GM18505 (cell line): Measurements from ENCODE around the gene KAZN.

Source experiments
- ATAC-seq: cut with Tn5 transposase; IDR thresholded peaks from one replicate; pipeline ENCODE4 v1.9.1; 2021; ENCODE audit not compliant: unreplicated experiment
- POLR2A ChIP-seq: IDR thresholded peaks from 4 replicates; pipeline ENCODE4 v1.6.1; 2011; ENCODE audit warnings: borderline replicate concordance; ENCODE audit not compliant: insufficient read depth, insufficient read length; ENCODE audit errors: extremely low read depth

The KAZN gene

GRCh38 chr1:14666962-14667650, 68.6 kb downstream of the KAZN start:
- ATAC-seq, result no peak
- no peak for TF ChIP-seq POLR2A

GRCh38 chr1:14667651-14667984, 69.1 kb downstream of the KAZN start:
- ATAC-seq, result no peak
- TF ChIP-seq POLR2A, result no peak

- TF ChIP-seq POLR2A, result no peak
- no peak for ATAC-seq
These were observed 70.1 kb downstream of the KAZN start for GRCh38 chr1:14668538-14668937.

GRCh38 chr1:14672005-14672404, 73.5 kb downstream of the KAZN start:
- TF ChIP-seq POLR2A, result no peak
- no peak for ATAC-seq

DNA sequence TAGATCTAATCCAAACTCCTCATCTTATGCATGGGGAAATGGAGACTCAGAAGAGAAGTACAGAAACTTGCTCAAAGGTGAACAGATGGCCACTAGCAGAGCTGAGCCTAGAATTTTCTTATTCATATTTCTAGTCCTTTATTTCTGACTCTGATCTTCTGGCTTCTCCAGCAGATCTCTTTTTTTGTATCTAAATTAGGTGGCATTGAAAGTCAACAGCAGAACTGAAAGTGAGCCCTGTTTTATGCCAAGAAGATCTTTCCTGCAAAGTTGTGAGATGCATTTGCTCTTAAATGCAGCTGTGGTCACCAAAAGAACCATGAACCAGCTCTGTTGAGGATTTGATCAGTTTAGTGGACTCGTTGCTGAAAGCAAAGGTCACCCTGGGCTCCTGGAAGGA, 75.5 kb downstream of the KAZN start:
- ATAC-seq, result no peak
- no peak for TF ChIP-seq POLR2A

DNA sequence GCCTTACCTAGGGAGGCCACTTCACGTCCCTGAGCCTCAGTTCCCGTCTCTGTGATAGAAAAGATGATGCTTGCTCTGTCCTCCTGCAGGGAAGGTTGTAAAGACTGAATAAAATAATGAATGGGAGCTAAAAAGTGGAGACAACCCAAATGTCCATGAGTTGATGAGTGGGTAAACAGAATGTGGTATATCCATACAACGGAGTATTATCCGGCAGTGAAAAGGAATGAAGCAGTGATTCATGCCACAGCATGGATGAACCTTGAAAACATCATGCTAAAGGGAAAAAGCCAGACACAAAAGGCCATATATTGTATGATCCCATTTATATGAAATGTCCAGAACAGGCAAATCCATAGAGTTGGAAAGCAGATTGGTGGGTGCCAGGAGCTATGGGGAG, 77.9 kb downstream of the KAZN start:
- ATAC-seq, result no peak
- no peak for TF ChIP-seq POLR2A

GRCh38 chr1:14677292-14677971, 78.9 kb downstream of the KAZN start:
- no peak for TF ChIP-seq POLR2A
- ATAC-seq, result no peak

GRCh38 chr1:14678011-14678638, 79.6 kb downstream of the KAZN start:
- no peak for ATAC-seq
- no peak for TF ChIP-seq POLR2A

GRCh38 chr1:14679027-14679688, 80.7 kb downstream of the KAZN start:
- TF ChIP-seq POLR2A, result no peak

GRCh38 chr1:14681182-14681581, 82.7 kb downstream of the KAZN start:
- no peak for TF ChIP-seq POLR2A
- no peak for ATAC-seq

More at GRCh38 chr1:14679027-14679688, 80.7 kb downstream of the KAZN start:
- ATAC-seq, result no peak

DNA sequence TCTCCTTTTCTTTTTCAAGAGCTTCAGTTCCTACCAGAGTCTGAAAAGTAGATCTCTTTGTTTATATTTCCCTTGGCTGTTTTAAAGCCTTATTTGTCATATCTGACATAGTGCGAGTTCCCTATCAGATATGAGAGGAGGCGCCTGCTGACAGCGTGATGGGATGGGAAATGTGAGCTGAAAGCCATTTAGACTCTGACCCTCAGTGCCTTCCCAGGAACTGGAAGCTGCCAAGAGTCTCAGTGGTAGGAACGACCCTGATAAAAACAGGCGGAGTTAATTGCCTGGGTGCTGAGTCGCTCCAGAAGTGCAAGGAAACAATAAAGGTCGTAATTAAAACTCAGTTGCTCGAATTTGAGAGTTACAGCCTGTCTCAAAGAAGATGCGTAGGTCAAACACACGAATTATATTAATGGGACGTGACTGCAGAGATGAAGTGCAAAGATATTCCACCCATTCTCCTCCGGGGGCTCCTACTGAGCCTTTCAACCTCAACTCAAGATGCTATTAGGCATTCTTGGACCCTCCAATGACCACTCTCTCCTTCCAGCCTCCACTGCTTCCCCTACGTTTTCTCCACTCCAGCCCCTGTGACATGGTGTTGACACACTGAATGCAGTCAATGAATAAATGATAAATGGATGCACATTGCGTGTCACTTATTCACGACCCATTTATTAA, 84.6 kb downstream of the KAZN start:
- TF ChIP-seq POLR2A, result no peak
- ATAC-seq, result no peak

DNA sequence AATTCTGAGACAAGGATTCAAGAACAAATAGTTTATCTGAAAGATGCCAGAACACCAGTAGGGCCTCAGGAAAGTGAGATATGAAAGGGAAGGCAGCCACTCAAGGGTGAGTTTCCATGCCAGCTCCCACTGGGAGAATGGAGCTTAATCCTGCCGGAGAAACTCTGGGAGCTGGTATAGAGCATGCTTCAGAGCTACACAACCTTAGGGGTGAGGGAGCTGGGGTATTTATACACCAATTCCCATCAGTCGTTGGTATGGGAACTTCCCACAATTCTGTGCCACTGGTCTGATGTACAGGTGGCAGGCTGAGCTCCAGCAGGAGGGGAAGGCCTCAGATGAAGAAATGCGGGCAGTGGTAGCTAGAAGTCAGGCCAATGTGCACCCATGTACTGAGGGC, 86.6 kb downstream of the KAZN start:
- no peak for TF ChIP-seq POLR2A
- ATAC-seq, result no peak

- no peak for ATAC-seq
- TF ChIP-seq POLR2A, result no peak
These were observed 88.2 kb downstream of the KAZN start for GRCh38 chr1:14686701-14687100.
